K562 (cell line): ENCODE results near the gene ZNF48. TPM values are rescaled to one million over a fixed set of nuclear protein-coding genes. Genes with fewer than 3 reads are reported as not detected.

Experiments used
- ARID4B ChIP-seq: sonication (generic); formaldehyde crosslinking; IDR thresholded peaks from 2 replicates; pipeline ENCODE4 v1.8.0; 2022; ENCODE audit warnings: mild to moderate bottlenecking, missing genetic modification reagents
- CBX2 ChIP-seq: fragments of 200-600 bp; sonication (generic); IDR thresholded peaks from one replicate; pipeline ENCODE4 v1.6.1; 2012; ENCODE audit warnings: mild to moderate bottlenecking, low read length, inconsistent platforms; ENCODE audit not compliant: insufficient read depth, poor library complexity, severe bottlenecking
- CREM ChIP-seq: IDR thresholded peaks from 2 replicates; pipeline ENCODE4 v1.6.1; 2014; ENCODE audit warnings: antibody characterized with exemption, low read depth
- E2F5 ChIP-seq: sonication (generic); formaldehyde crosslinking; IDR thresholded peaks from 2 replicates; pipeline ENCODE4 v1.8.0; 2022; ENCODE audit warnings: mild to moderate bottlenecking, missing genetic modification reagents
- FOXP1 ChIP-seq: sonication (generic); formaldehyde crosslinking; IDR thresholded peaks from 2 replicates; pipeline ENCODE4 v1.8.0; 2022; ENCODE audit warnings: mild to moderate bottlenecking, missing genetic modification reagents
- GTF2B ChIP-seq: IDR thresholded peaks from 2 replicates; pipeline ENCODE4 v1.6.1; 2011; ENCODE audit not compliant: insufficient read length; ENCODE audit errors: extremely low read depth
- HDAC8 ChIP-seq: fragments of 450-650 bp; IDR thresholded peaks from 2 replicates; pipeline ENCODE4 v1.6.1; 2016; ENCODE audit warnings: mild to moderate bottlenecking, missing genetic modification characterization, moderate library complexity, missing compliant biosample characterization
- NCOA4 ChIP-seq: fragments of 450-650 bp; IDR thresholded peaks from 2 replicates; pipeline ENCODE4 v1.6.1; 2018; ENCODE audit warnings: mild to moderate bottlenecking; ENCODE audit not compliant: partially characterized antibody
- NFE2L1 ChIP-seq: fragments of 450-650 bp; IDR thresholded peaks from 2 replicates; pipeline ENCODE4 v1.6.1; 2016; ENCODE audit warnings: missing genetic modification characterization, low read depth, mild to moderate bottlenecking, missing compliant biosample characterization, moderate library complexity, borderline replicate concordance
- PHB ChIP-seq: fragments of 250-450 bp; sonication (Bioruptor Pico); IDR thresholded peaks from 2 replicates; pipeline ENCODE4 v1.5.0; 2021
- POLR2A ChIP-seq: fragments of 450-650 bp; conservative IDR thresholded peaks from 2 replicates; pipeline ENCODE4 v1.6.1; 2016
- PYGO2 ChIP-seq: fragments of 450-650 bp; IDR thresholded peaks from 2 replicates; pipeline ENCODE4 v1.6.1; 2016; ENCODE audit warnings: mild to moderate bottlenecking, missing genetic modification characterization, moderate library complexity, missing compliant biosample characterization
- RB1 ChIP-seq: fragments of 450-650 bp; IDR thresholded peaks from 2 replicates; pipeline ENCODE4 v1.6.1; 2017; ENCODE audit warnings: low read depth, mild to moderate bottlenecking
- RBM34 ChIP-seq: fragments of 200-400 bp; formaldehyde crosslinking; IDR thresholded peaks from 2 replicates; pipeline ENCODE4 v1.6.1; 2018; ENCODE audit warnings: low read length, borderline replicate concordance; ENCODE audit not compliant: insufficient read depth
- SREBF1 ChIP-seq: fragments of 150-350 bp; IDR thresholded peaks from 2 replicates; pipeline ENCODE4 v1.6.1; 2014; ENCODE audit warnings: antibody characterized with exemption, low read depth, low read length, borderline replicate concordance
- ZNF408 ChIP-seq: fragments of 250-450 bp; sonication (Bioruptor Pico); IDR thresholded peaks from 2 replicates; pipeline ENCODE4 v1.4.0; 2020; ENCODE audit warnings: low read depth, mild to moderate bottlenecking, moderate library complexity
- polyA plus RNA-seq, 8 experiments: library from polyadenylated mRNA; depleted of rRNA in 4 of 8; stranded (reverse) in 5 of 8; unstranded in 3 of 8; fragments of >200 nt; fragmentation: Nextera tagmentation in 2 of 8; fragmentation: Illumina TruSeq in 1 of 8; extraction: Ambion mirVana in 2 of 8; extraction: Trizol in 1 of 8; gene quantifications; 2 replicates each; pipeline versions ENCODE4 v1.2.1 to v1.2.3, GENCODE V29; 2011 to 2014; ENCODE audit warnings: inconsistent platforms in 1 of 8, missing spikeins in 1 of 8
- total RNA-seq, 7 experiments: library from RNA; depleted of rRNA in 6 of 7; stranded (reverse); fragments of >200 nt in 6 of 7; fragmentation: Illumina TruSeq in 2 of 7; extraction: Trizol in 2 of 7; gene quantifications; 2 replicates each; pipeline versions ENCODE4 v1.2.1 to v1.2.3, GENCODE V29; 2011 to 2021; ENCODE audit warnings: low replicate concordance in 1 of 7
- TF ChIP-seq, protein P1 (sequence below): fragments of 450-650 bp; formaldehyde crosslinking; IDR thresholded peaks from 2 replicates; pipeline ENCODE4 v1.4.0; 2020; ENCODE audit warnings: mild to moderate bottlenecking, moderate library complexity
- TF ChIP-seq, protein P2 (sequence below), 2 experiments: IDR thresholded peaks; 2 replicates each; pipeline ENCODE4 v1.6.1; 2012; ENCODE audit warnings: improper control_type of control experiment in 2 of 2, low read depth in 2 of 2, low read length in 2 of 2, borderline replicate concordance in 1 of 2

ZNF48 gene
- total and polyA plus RNA-seq, 9 of the 15 experiments (the other 6 are each of a cell fraction or from before 2014, with no cell fraction given) = 0.38 to 11.6 (median 4.7) TPM

DNA sequence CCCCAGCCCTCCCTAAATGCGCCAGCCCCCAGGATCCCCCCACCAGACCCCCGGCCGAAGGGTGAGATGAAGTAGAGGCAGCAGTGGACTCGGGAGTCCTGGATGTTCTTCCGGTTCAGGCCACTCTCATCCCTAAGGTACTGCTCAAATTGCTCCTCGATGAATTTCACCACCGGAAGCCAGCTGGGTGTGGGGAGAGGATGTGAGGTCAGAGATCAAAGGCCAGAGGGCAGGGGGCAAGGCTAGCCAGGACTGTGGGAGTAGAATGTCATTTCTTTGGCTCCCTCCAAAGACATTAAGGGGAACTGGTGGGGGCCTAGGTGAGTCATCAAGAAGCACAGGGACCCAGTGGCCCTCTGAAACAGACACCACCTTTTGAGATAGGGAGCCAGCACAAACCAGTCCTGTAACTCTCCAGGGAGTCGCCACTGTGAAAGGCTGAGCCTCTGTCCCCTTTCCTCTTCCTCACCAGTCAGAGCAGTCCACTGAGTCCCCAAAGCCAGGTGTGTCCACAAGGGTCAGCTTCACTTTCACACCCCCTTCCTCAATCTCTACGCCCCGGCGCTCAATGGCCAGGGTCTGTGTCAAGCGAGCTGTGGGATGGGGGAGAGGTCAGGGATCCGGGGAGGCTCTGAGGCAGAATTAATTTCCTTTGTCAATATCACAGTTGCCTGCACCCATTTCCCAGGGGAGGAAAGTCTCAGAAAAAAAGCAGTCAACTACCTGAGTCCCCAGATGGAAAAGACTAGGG, 13.8 kb upstream of the ZNF48 start (continued):
- TF ChIP-seq HDAC8 (no peak), RB1 (no peak), SREBF1 (no peak), GTF2B (peak; percentile 36), RBM34 (no peak), FOXP1 (no peak), E2F5 (CRISPR knock-in tag) (no peak), CREM (peak; percentile 84), PYGO2 (no peak), POLR2A (peak; percentile 77), PHB (CRISPR knock-in tag) (no peak), ZNF408 (CRISPR knock-in tag) (no peak), ARID4B (no peak), NFE2L1 (tag) (no peak), CBX2 (no peak), NCOA4 (no peak)
- TF ChIP-seq, protein P1, sequence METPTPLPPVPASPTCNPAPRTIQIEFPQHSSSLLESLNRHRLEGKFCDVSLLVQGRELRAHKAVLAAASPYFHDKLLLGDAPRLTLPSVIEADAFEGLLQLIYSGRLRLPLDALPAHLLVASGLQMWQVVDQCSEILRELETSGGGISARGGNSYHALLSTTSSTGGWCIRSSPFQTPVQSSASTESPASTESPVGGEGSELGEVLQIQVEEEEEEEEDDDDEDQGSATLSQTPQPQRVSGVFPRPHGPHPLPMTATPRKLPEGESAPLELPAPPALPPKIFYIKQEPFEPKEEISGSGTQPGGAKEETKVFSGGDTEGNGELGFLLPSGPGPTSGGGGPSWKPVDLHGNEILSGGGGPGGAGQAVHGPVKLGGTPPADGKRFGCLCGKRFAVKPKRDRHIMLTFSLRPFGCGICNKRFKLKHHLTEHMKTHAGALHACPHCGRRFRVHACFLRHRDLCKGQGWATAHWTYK = no peak
- TF ChIP-seq, protein P2, sequence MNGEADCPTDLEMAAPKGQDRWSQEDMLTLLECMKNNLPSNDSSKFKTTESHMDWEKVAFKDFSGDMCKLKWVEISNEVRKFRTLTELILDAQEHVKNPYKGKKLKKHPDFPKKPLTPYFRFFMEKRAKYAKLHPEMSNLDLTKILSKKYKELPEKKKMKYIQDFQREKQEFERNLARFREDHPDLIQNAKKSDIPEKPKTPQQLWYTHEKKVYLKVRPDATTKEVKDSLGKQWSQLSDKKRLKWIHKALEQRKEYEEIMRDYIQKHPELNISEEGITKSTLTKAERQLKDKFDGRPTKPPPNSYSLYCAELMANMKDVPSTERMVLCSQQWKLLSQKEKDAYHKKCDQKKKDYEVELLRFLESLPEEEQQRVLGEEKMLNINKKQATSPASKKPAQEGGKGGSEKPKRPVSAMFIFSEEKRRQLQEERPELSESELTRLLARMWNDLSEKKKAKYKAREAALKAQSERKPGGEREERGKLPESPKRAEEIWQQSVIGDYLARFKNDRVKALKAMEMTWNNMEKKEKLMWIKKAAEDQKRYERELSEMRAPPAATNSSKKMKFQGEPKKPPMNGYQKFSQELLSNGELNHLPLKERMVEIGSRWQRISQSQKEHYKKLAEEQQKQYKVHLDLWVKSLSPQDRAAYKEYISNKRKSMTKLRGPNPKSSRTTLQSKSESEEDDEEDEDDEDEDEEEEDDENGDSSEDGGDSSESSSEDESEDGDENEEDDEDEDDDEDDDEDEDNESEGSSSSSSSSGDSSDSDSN (IDR thresholded peaks at IDR 0.05; ENCODE audit: borderline replicate concordance in 1 of 2, low read depth in 2 of 2, low read length in 2 of 2) = no peak; a peak in 1 of 4 replicates
